GM21576 (cell line): ENCODE data around the gene RPL19.

Experiments
- ATAC-seq: cut with Tn5 transposase; IDR thresholded peaks from one replicate; pipeline ENCODE4 v1.9.1; 2021; ENCODE audit warnings: mild to moderate bottlenecking, moderate library complexity; ENCODE audit not compliant: unreplicated experiment

RPL19 gene

DNA sequence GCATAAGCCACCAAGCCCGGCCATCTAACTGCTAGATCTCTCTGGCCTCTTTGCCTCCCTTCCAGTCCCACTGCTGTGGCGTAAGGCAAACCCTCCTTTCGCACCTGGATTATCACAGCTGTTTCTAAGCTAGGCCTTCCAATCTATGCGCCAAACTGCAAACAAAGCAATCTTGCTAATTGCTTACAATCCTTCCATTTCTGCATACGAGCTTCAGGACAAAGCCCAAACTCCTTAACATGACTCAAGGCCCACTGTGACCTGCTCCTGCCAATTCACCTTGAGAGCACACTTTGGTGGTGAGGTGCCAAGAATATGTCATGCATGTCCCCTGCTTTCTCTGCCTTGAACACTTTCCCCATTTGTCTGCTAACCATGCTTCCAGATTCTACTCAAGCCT lies 28.1 kb upstream of the RPL19 start:
- ATAC-seq = no peak

DNA sequence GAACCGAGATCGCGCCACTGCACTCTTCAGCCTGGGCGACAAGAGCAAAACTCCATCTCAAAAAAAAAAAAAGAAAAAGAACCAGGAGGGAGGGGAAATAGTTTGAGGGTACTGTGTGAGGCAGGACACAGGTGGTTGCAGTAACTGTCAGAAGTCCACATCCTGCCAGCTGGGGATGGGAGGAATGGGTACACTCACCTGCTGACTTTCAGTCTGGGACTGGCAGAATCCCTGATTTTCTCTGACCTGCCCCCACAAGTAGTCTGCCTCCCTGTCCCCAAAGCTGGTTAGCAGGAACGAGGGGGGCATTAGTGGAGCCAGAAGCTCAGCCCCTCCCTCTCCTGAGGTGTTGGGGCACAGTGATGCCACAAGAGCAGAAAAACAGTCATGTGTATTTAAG lies 27.0 kb upstream of the RPL19 start:
- no peak for ATAC-seq

DNA sequence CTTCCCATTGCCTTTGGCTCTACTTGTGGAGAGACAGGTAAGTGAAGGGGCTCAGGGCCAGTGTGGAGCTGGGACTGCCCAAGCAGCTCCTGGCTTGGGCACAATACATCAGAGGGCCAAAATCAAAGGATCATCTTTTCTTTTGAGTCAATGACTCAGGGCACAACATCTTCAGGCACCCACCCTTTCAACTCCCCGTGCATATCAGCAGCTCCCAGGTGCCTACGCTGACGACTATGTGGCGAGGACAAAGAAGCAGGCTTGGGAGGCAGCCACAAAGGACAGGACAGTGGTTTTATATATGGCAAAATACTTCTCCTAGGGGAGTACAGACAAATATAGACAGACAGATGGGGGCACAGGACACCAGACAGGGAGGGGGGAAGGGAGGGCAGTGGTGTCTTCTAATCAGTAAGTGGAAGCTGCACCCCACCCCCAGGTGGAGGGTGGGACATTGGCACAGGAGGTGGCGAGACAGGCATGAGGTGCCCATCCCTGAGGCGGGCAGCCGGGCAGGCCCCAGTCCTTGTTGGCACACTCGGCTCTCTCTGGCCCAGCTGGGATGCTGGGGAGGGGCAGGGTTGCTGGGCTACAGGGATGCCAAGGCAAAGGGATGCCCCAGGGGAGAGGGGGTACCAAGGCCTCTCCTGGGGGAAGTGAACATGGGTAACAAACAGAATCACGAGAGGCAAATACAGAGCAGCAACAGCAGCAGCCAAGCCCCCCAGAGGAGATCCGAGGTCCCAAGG lies 26.4 kb upstream of the RPL19 start:
- ATAC-seq = no peak

DNA sequence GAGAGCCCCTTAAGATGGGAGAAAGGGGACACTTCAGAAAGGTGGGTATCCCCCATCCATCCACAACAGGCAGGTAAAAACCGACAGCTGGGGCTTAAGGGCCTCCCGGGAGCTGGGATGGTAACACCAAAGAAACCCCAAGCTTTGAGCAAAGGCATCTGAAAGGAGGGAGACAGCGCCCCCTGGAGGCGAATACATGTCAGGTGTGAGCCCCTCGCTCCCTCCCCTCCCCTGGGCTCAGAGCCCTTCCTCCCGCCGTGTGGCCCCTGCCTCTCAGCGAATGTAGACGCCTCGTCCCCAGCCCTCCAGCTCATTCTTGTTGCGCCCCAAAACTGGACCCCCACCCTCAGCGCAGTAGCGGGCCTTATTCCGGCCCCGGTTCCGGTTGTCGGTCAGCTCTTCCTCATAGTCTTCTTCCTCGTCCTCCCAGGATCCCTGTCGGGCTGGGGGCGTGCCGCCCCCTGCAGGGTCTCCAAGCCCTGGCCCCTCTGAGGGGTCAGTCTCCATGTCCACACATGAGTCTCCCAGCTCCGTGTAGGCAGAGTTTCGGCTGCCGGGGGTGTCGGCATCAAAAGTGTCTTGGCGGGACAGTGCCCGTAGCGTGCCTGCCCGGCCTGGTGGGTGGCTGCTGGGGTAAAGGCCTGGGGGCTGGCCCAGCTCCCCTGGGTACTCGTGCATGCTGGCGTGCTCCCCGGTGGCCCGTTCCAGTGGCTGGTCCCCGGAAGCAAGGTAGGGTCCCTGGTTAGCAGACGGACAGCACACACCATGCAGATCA lies 25.0 kb upstream of the RPL19 start:
- ATAC-seq = no peak

DNA sequence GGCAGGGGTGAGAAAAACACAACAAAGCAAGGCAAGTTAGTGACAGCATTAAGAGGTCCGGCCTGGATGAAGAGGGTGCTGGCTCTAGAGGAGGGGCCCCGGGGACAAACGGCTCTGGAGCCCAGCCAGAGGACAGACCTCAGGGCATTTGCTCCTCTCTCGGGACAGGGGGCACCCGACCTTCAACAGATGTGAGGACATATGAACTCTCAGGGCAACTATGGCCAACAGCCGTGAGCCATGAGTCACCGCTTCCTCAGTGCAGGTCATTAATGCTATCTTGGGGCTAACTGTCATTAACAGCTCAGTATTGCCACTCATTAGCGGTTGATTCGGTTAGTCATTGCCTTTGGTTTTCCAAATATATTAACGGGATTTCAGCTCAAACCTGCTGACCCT lies 24.4 kb upstream of the RPL19 start:
- no peak for ATAC-seq

DNA sequence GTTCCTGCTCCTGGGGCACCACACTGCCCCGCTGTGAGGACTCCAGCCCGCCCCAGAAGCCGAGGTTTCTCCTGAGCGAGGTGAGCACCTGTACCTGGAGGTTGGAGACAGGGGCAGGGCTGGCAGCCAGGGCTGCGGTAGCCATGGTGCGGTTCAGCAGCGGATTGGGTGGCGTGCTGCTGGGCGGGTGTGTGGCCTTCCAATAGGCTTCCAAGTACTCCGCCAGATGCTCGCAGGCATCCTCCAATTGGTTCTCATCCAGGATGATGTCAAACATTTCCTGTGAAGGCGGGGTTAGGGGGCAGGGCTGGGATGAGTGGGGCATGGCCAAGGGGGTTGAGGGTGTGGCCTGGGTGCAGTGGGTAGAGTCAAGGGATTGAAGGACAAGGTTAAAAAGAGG lies 22.8 kb upstream of the RPL19 start:
- no peak for ATAC-seq

DNA sequence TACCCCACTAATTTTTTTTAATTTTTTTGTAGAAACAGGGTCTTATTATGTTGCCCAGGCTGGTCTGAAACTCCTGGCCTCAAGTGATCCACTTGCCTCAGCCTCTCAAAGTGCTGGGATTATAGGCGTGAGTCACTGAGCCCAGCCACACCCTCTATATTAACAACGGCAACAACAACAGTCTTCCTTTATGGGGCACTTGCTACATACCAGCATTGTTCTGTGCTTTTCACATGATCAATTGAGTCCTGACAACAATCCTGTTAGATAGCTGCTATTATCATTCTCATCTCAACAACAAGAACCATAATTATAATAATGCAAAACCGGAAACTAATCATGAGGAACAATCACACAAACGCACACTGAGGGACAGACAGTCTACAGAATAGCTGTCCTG lies 21.5 kb upstream of the RPL19 start:
- ATAC-seq = no peak

DNA sequence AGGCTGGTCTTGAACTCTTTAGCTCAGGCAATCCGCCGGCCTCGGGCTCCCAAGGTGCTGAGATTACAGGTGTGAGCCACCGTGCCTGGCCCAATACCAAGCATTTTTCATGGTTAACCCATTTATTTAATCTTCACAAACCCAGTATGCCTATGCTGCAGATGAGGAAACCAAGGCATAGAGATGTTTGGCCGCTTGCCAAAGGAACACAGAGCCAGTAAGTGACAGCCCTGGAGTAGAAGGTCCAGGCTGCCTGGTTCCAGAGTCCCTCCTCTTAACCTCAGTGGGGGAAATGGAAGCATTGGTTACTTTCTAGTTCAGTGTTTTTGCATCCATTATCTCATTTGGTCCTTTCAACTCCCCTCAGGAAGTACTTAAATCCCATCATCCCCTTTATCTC lies 18.8 kb upstream of the RPL19 start:
- ATAC-seq = no peak

DNA sequence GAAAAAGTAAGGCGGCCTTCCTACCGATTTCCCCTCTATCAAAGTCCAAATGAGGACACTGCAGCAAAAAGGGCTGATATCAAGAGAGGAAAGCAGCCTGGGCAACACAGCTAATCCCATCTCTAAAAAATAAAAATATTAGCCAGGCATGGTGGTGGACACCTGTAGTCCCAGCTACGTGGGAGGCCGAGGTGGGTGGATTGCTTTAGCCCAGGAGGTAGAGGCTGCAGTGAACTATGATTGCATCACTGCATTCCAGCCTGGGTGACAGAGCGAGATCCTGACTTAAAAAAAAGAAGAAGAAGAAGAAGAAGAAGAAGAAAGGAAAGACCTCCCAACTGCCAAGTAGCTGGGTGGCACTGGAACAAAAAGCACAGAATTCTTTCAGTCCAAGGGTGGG lies 17.0 kb upstream of the RPL19 start:
- ATAC-seq = no peak

DNA sequence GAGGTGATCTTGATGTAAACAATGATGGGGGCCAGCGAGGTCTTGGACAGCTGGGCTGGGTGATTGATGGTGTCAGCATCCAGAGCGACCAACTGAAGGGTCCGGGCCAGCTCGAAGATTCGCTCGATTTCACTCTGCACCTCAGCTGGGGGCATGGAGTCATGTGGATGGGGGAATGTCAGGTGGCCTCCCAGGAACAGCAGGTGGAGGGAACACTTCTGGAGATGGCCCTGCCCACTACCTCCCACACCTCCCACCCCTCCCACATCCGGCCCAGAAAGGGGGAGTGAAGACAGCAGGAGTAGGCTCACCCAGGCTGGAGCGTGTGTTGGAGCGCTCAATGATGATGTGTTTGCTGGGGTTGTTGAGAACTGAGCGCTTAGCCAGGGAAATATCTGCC lies 16.4 kb upstream of the RPL19 start:
- ATAC-seq = no peak

DNA sequence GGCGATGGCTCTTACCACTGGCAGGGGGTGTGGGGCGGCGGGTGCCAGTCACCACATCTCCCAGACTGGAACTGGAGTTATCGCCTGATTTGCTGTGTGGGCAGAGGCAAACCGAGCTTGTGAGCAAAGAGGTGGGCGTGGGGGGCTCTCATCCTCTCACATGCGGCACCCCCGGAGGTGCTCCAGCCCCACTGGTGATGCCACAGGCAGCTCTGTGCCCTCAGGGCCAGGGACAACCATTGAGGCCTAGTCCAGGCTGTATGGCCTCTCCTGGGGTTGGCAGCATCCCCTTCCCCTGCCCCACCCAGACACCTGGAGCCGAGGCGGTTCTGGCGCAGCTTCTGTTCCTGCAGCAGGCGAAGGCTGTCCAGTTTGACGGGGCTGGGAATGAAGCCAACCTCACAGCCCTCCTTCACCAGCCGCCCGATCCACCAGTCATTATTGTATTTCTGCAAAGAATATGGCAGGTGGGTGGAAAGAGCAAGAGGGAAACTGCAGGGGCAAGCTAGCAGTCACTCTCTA lies 13.5 kb upstream of the RPL19 start:
- ATAC-seq = no peak

DNA sequence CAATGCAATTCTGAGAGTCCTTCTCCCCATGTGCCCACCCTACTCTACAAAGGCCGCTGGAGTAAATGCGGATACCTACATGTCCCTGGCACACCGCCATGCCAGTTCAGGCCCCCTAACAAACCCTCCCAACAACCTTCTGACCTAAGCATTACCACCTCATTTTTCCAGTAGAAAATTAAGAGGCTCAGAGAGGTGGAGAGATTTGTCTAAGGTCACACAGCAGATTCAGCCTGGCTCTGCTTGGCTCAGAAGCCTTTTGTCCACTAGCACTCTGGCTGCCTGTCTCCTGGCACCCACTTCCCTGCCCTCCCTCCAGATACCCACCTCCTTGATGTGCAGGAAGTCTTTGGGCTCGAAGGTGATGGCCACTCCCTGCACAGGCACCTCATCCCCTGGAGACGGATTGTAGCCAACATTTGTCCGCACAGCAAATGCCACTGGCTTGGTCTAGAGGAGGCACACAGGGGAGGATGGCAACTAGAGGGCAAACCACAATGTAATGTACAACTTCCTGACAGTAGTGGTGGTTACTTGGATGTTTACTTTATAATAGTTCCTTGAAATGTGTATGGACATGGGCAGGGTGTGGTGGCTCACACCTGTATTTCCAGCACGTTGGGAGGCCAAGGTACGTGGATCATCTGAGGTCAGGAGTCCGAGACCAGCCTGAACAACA lies 12.8 kb upstream of the RPL19 start:
- no peak for ATAC-seq

DNA sequence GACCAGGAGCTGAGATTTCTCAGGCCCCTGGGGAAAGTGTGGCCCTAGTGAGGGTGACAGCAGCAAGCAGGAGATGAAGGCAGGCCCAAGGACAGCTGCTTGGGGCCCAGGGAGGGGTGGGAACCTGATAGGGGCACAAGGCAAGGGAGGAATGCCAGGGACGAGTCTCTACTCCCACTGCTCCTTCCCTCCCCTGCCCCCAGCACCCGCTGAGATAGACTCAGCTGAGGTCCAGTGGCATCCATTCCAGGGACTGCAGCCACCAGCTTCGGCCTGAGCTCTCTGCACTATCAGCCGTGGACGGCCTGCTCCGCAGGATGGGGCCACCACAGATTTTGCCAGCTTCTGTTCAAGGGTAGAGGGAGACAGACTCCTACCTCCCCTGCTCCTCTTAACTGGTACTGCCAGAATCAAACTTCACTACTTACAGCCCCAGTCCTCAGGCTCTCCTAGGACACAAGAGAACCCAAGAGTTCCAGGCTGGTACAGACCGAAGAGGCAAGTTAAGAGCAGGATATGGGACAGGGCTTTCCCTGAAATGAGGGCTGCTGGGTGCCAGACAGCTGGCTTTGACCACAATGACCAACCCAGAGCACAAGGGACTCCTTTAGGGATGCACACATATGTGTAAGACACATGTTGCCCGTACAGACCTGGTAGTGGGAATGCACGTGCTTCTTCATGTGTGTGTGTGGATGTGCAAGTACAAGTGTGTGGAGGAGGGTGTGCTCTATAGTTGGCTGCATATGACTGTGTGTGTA lies 8.2 kb upstream of the RPL19 start:
- no peak for ATAC-seq

DNA sequence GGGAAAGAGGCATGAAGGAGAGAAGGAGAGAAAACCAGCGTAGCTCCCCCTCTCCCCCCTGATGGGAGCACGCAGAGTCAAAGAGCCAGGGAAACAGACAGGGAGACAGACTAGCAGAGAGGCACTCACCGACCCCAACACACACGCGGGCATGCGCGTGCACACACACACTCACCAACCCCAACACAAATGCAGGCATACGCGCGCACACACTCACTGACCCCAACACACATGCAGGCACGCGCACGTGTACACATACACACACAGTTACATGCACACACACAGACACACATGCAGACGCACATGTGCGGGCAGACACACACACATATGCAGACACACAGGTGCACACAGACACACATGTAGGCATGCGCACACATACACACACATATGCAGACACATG lies 7.2 kb upstream of the RPL19 start:
- ATAC-seq = no peak

DNA sequence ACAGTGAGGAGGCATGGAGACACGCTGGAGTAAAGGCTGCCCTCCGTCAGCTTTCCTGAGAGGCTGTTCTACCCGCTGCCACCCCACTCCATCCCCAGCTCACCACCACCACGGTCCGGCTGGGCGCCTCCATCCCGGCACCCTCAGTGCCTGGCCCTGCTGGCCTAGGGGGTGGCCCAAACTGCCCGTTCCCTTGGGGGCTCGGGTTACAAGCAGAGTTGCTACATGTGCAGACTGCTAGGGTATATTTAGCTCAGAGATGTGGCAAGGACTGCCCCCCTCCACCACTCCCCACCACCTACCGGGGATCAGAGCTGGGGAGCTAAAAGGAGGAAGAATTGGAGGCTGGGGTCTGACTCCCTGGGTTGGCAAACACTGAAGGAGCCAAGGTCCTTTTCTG lies 6.7 kb upstream of the RPL19 start:
- ATAC-seq = no peak

DNA sequence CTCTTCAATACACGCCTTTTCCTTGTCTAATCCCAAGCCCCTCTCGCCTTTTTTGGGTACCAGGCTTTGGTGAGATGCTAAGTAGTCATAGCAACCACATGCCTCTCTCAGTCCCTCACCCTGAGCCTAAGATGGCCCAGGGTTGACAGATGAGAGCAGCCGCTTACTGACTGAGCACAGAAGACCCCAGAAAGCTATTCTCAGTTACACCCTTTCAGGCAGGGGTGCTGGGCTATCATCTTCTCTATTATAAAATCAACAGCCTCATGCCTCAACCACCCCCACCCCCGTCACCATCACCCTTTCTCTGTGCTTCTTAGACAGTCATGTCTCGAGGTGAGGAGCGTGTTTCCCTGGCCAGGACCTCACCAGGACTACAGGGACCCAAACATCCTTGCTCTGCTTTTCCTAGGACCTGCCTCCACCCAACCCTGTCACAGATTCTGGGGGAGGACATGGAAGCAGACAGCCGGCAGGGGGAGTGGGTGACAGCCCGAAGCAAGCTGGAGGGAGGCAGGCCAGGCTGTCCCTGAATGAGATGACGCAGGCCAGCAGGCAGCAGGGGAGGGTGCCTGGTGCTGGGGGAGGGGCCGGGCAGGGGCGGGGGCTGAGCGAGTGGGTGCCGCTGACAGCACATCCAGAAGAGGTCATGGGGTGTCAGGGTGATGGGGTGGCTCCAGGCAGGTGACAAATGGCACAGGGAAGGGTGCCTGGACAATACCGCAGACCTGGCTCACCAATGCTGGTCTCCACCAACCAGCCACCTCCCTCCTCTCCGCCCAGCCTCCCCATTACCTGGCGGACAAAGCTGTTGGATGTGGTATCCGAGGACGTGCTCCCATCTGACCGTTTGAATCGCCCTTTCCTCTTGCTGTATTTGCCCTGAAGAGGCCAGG lies 5.7 kb upstream of the RPL19 start:
- ATAC-seq = no peak

DNA sequence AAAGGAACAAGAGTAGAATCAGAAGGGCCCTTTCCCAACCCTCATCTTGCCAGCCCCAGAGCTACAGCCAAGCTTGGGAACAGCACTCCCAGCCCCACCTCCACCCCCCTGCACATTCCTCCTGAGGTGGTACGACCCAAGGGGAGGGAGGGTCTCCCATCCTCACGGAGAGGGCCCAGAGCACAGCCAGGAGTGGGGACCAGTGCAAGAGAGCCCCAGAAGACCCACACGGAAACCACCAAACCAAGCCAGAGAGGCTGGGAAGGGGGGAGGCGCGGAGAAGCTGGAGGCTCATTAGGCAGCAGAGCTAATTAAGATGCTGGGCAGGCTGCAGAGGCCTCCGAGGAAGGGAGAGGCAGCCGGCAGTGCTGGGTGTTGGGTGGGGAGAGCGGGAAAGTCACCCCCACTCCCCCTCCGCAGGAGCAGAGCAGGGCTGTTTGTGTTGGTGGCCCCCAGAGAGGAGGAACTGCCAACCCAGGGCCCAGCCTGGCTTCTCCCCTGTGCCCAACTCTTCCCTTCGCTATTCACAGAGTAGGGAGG lies 5.0 kb upstream of the RPL19 start:
- ATAC-seq = no peak

DNA sequence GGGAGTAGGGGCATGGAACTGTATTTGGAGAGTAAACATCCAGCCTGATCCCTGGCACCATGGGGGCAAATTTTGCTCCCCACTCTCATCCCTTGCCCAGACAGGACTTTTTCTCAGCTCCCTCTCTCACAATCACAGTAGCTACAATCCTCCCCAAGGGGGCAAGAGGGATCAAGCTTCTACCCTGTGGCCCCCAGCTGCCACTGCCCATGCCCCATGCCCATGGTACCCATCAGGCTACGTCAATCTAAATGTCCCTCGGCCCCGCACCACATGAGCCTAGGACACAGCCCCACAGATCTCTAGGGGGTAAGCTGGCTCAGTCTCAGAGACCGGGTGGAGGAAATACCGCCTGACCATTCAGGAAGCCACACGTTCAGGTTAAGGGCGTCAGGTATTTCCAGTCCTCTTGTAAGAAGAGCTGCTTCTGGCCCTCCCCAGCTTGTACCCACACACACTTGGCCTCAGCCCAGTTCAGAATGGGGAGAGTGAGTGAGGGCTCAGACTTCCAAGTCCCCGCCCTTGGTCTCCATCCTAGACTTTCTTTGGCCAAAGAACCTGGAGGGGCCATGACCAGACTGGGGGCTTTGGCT lies 4.4 kb upstream of the RPL19 start:
- no peak for ATAC-seq

DNA sequence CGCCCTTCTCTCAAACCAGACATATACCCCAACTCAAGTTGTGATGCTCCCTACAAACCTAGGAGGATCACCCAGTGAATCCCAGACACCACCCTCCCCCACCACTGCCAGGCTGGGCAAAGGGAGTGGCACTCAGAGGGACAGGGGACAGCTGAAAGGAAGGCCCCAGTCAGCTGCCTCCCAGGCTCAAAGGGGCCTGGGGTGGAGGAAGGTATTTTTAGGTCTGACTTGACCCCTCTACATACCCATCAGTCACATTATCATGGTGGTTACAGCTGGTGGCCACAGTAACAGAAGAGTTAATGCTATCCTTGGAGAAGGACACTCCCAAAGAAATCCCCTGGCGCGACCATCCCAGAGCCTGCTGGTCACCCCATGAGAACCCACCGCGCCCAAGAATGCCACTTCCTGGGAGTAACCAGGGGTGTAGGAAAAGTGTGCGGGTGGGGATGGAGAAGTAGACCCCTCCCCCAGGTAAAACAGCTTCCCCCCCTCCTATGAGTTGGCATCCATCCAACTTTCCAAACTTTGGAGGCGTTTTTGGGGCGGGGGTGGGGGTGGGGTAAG lies 3.8 kb upstream of the RPL19 start:
- ATAC-seq = no peak
